Measurements from ENCODE around the gene DPEP1. TPM values are rescaled to one million over a fixed set of nuclear protein-coding genes. Genes with fewer than 3 reads are reported as not detected.

Gene DPEP1
- total RNA-seq, 1 donor from 2014 or later = not detected

DNA sequence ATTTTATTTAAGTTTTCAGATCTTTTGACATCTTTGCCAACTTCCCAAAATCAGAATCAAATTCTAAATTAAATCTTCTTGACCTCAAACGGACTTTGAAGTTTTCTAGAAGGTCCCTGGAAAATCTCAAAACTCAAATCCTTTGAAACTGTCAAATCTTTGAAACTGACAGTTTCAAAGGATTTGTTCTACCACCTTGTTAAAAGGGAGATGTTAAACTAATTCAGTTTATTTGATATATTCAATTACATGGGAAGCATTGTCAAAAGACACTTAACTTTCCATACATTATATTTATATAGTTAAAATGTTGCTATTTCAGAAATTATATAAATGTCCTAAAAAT, 3.4 kb upstream of the DPEP1 start:
- DNase-seq (ENCODE audit: low spot score in 2 of 2) = no peak
- Histone ChIP-seq H3K36me3 (no peaks in the 10 kb centered on the region), H3K4me3 (no peak overlapping the region), H3K27me3 (no peaks in the 10 kb centered on the region), H3K4me1 (no peaks in the 10 kb centered on the region), H3K9me3 (no peaks in the 10 kb centered on the region), H3K27ac (no peak overlapping the region)
- TF ChIP-seq, protein P1, sequence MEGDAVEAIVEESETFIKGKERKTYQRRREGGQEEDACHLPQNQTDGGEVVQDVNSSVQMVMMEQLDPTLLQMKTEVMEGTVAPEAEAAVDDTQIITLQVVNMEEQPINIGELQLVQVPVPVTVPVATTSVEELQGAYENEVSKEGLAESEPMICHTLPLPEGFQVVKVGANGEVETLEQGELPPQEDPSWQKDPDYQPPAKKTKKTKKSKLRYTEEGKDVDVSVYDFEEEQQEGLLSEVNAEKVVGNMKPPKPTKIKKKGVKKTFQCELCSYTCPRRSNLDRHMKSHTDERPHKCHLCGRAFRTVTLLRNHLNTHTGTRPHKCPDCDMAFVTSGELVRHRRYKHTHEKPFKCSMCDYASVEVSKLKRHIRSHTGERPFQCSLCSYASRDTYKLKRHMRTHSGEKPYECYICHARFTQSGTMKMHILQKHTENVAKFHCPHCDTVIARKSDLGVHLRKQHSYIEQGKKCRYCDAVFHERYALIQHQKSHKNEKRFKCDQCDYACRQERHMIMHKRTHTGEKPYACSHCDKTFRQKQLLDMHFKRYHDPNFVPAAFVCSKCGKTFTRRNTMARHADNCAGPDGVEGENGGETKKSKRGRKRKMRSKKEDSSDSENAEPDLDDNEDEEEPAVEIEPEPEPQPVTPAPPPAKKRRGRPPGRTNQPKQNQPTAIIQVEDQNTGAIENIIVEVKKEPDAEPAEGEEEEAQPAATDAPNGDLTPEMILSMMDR (IDR thresholded peaks at IDR 0.05) = no peak
- intact Hi-C loops (cut with DNase I) = no loop called here

DNA sequence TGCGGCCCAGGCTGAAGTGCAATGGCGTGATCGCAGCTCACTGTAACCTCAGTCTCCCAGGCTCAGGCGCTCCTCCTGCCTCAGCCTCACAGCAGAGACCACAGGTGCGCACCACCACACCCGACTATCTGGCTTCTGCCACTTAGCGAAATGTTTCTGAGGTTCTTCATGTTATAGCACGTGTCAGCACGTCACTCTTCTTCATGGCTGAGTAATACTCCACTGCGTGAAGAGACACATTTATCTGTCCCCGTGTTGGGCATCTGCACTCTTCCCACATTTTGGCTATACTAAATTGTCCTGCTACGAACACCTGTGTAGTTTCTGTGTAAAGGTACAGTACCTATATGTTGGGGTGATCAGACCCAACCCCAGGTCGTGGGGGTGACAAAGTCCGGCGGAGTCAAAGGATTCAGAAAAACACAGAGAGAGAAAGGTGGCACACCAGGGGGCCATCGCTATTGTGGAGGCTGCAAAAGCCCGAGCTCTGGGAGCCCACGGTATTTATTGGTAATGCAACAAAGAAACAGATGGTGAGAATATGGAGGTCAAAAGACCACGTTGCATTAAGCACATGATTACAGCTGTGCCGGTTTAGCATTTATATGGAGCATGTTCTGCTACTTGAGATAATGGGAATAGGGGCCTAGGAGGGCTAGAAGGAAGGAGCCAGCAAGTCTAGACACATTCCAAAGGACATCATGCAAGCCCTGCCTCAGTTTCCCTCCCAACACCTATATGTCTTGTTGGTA, 851 bp upstream of the DPEP1 start:
- H3K36me3 ChIP-seq = no peaks in the 10 kb centered on the region
- TF ChIP-seq, protein P1 (IDR thresholded peaks at IDR 0.05) = no peak
- H3K9me3 ChIP-seq = no peaks in the 10 kb centered on the region
- intact Hi-C loops (cut with DNase I) = no loop called here
- DNase-seq (ENCODE audit: low spot score in 2 of 2) = no peak
- no peaks in the 10 kb centered on the region for H3K27me3 ChIP-seq
- H3K4me1 ChIP-seq = no peaks in the 10 kb centered on the region
- H3K4me3 ChIP-seq = no peak overlapping the region
- no peak overlapping the region for H3K27ac ChIP-seq

DNA sequence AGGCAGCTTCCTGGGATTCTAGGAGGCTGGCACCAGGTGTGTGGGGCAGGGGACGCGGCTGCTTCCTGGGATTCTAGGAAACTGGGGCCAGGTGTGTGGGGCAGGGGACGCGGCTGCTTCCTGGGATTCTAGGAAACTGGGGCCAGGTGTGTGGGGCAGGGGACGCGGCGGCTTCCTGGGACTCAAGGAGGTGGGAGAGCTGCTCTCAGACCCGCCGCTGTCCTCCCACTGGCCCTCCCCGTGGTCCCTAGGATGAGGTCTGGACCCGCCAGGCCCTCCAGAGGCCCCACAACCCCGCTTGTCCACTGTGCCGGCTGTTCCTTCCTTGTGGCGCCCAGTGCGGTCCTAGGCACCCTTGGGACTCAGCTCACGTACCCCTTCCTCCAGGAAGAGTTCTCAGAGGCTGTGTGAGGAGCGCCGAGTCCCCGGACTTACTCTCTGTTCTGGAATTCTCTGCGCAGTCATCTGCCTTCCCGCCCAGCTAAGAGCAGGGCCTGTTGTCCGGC, 565 bp downstream of the DPEP1 start:
- DNase-seq (ENCODE audit: low spot score in 2 of 2) = no peak
- intact Hi-C loops (cut with DNase I) = no loop called here
- no peaks in the 10 kb centered on the region for H3K9me3 ChIP-seq
- no peaks in the 10 kb centered on the region for H3K36me3 ChIP-seq
- TF ChIP-seq, protein P1 (IDR thresholded peaks at IDR 0.05) = no peak
- H3K27ac ChIP-seq = no peak overlapping the region
- H3K4me1 ChIP-seq = no peaks in the 10 kb centered on the region
- no peaks in the 10 kb centered on the region for H3K27me3 ChIP-seq
- no peak overlapping the region for H3K4me3 ChIP-seq

DNA sequence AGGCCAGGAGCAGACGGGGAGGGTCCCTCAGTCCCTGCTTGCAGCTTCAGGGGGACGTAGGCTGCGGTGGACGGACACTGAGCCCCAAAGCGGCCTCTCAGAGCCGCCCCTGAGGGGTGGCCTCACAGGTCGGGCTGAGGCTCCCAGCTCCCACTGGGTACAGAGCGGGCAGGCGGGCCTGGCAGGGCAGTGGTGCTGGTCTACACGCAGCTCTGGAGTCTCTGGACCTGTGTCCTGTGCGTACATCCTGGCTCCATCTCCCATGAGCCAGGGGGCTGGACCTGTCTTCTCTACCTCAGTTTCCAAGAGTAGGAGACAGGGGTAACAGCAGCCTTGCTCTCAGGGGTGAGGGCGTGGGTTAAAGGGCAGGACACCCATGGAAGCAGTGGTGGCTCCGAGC, 1.7 kb downstream of the DPEP1 start:
- Histone ChIP-seq H3K27me3 (no peaks in the 10 kb centered on the region), H3K9me3 (no peaks in the 10 kb centered on the region), H3K27ac (no peak overlapping the region), H3K4me1 (no peaks in the 10 kb centered on the region), H3K36me3 (no peaks in the 10 kb centered on the region), H3K4me3 (no peak overlapping the region)
- TF ChIP-seq, protein P1 (IDR thresholded peaks at IDR 0.05) = no peak
- DNase-seq (ENCODE audit: low spot score in 2 of 2) = no peak
- intact Hi-C loops (cut with DNase I) = no loop called here

DNA sequence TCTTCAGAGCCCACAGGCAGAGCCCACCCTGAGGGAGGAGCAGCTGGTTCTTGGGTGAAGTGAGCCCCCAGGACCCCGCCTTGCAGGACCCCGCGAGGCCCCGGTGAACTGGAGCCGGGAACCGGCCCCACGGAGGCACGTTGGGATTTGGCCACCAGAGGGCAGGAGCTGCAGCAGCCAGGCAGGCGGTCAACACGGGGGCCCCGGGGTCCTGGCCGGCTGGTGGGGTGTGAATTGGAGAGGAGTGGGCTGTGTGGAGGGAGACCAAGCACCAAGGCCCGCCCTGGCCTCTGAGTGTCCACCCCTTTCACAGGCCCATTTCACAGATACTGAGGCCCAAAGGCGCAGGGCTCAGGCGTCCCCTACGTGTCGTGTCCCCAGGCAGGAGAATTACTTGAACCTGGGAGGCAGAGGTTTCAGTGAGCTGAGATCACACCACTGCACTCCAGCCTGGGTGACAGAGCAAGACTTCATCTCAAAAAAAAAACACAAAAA, 2.2 kb downstream of the DPEP1 start:
- Histone ChIP-seq H3K36me3 (no peaks in the 10 kb centered on the region), H3K9me3 (no peaks in the 10 kb centered on the region), H3K4me3 (no peak overlapping the region), H3K27me3 (no peaks in the 10 kb centered on the region), H3K27ac (no peak overlapping the region), H3K4me1 (no peaks in the 10 kb centered on the region)
- TF ChIP-seq, protein P1 (IDR thresholded peaks at IDR 0.05) = peak in 2 of 3 experiments; percentile 38 to 44
- intact Hi-C loops (cut with DNase I) = no loop called here
- no peak for DNase-seq (ENCODE audit: low spot score in 2 of 2)
